NCI-H446 treated with DMSO at 0.1 percent for 48 hours (cell line): Measurements from ENCODE around the gene PTPRN2.

Source experiments
- DNase-seq: peaks from one replicate; lab custom pipeline; 2025; lab: John Stamatoyannopoulos, UW

The PTPRN2 gene

GRCh38 chr7:157693521-157694375, 893.9 kb downstream of the PTPRN2 start:
- DNase-seq: no peak

- no peak for DNase-seq
Measured at GRCh38 chr7:157693071-157693520, 894.5 kb downstream of the PTPRN2 start.

GRCh38 chr7:157692460-157693011, 895.1 kb downstream of the PTPRN2 start:
- DNase-seq: no peak

- no peak for DNase-seq
Measured at GRCh38 chr7:157691586-157692459, 895.8 kb downstream of the PTPRN2 start.

- DNase-seq: no peak
Measured at GRCh38 chr7:157690833-157691585, 896.6 kb downstream of the PTPRN2 start.

- DNase-seq: no peak
Measured at GRCh38 chr7:157690058-157690832, 897.4 kb downstream of the PTPRN2 start.

GRCh38 chr7:157689269-157690057, 898.2 kb downstream of the PTPRN2 start:
- no peak for DNase-seq

- DNase-seq: no peak
Measured at GRCh38 chr7:157688533-157689268, 898.9 kb downstream of the PTPRN2 start.

- DNase-seq: no peak
Measured at GRCh38 chr7:157687845-157688532, 899.6 kb downstream of the PTPRN2 start.

- no peak for DNase-seq
Measured at GRCh38 chr7:157687158-157687557, 900.5 kb downstream of the PTPRN2 start.

GRCh38 chr7:157686285-157686894, 901.2 kb downstream of the PTPRN2 start:
- no peak for DNase-seq

GRCh38 chr7:157685430-157686284, 902.0 kb downstream of the PTPRN2 start:
- no peak for DNase-seq

- no peak for DNase-seq
Measured at GRCh38 chr7:157684909-157685429, 902.7 kb downstream of the PTPRN2 start.

GRCh38 chr7:157684157-157684908, 903.3 kb downstream of the PTPRN2 start:
- no peak for DNase-seq

GRCh38 chr7:157683747-157684156, 903.9 kb downstream of the PTPRN2 start:
- DNase-seq: no peak

GRCh38 chr7:157682946-157683746, 904.5 kb downstream of the PTPRN2 start:
- DNase-seq: no peak
